ENCODE results near the gene MRPL4.

DNA sequence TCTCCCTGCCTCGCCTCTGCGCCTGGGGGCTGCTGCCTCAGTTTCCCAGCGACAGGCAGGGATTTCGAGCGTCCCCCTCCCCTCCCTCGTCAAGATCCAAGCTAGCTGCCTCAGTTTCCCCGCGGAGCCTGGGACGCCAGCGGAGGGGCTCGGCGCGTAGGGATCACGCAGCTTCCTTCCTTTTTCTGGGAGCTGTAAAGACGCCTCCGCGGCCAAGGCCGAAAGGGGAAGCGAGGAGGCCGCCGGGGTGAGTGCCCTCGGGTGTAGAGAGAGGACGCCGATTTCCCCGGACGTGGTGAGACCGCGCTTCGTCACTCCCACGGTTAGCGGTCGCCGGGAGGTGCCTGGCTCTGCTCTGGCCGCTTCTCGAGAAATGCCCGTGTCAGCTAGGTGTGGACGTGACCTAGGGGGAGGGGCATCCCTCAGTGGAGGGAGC is 18.2 kb downstream of the MRPL4 start:
- TF ChIP-seq, protein P1, sequence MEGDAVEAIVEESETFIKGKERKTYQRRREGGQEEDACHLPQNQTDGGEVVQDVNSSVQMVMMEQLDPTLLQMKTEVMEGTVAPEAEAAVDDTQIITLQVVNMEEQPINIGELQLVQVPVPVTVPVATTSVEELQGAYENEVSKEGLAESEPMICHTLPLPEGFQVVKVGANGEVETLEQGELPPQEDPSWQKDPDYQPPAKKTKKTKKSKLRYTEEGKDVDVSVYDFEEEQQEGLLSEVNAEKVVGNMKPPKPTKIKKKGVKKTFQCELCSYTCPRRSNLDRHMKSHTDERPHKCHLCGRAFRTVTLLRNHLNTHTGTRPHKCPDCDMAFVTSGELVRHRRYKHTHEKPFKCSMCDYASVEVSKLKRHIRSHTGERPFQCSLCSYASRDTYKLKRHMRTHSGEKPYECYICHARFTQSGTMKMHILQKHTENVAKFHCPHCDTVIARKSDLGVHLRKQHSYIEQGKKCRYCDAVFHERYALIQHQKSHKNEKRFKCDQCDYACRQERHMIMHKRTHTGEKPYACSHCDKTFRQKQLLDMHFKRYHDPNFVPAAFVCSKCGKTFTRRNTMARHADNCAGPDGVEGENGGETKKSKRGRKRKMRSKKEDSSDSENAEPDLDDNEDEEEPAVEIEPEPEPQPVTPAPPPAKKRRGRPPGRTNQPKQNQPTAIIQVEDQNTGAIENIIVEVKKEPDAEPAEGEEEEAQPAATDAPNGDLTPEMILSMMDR (IDR thresholded peaks at IDR 0.05 in 2 of 3, conservative IDR thresholded peaks at IDR 0.05 in 1 of 3; ENCODE audit: control insufficient read depth in 2 of 3, extremely low read depth in 1 of 3, insufficient read depth in 1 of 3, low read depth in 3 of 3, low read length in 3 of 3), result no peak
- no peak; the same call in 1 of the 2 replicates for TF ChIP-seq POLR2A (IDR thresholded peaks at IDR 0.05; ENCODE audit: low read depth, low read length)
- no peak for TF ChIP-seq FOXK2 (IDR thresholded peaks at IDR 0.05)
- TF ChIP-seq TAF1 (IDR thresholded peaks at IDR 0.05; ENCODE audit: borderline replicate concordance, low read depth, low read length), result peak; percentile 38; the same call in 1 of the 2 replicates
- TF ChIP-seq POLR2AphosphoS5 (IDR thresholded peaks at IDR 0.05; ENCODE audit: low read length), result no peak
- TF ChIP-seq, protein P2, sequence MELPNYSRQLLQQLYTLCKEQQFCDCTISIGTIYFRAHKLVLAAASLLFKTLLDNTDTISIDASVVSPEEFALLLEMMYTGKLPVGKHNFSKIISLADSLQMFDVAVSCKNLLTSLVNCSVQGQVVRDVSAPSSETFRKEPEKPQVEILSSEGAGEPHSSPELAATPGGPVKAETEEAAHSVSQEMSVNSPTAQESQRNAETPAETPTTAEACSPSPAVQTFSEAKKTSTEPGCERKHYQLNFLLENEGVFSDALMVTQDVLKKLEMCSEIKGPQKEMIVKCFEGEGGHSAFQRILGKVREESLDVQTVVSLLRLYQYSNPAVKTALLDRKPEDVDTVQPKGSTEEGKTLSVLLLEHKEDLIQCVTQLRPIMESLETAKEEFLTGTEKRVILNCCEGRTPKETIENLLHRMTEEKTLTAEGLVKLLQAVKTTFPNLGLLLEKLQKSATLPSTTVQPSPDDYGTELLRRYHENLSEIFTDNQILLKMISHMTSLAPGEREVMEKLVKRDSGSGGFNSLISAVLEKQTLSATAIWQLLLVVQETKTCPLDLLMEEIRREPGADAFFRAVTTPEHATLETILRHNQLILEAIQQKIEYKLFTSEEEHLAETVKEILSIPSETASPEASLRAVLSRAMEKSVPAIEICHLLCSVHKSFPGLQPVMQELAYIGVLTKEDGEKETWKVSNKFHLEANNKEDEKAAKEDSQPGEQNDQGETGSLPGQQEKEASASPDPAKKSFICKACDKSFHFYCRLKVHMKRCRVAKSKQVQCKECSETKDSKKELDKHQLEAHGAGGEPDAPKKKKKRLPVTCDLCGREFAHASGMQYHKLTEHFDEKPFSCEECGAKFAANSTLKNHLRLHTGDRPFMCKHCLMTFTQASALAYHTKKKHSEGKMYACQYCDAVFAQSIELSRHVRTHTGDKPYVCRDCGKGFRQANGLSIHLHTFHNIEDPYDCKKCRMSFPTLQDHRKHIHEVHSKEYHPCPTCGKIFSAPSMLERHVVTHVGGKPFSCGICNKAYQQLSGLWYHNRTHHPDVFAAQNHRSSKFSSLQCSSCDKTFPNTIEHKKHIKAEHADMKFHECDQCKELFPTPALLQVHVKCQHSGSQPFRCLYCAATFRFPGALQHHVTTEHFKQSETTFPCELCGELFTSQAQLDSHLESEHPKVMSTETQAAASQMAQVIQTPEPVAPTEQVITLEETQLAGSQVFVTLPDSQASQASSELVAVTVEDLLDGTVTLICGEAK (IDR thresholded peaks at IDR 0.05; ENCODE audit: borderline replicate concordance), result no peak
- no peak for TF ChIP-seq GABPA (IDR thresholded peaks at IDR 0.05; ENCODE audit: low read depth)
- TF ChIP-seq ZNF274 (IDR thresholded peaks at IDR 0.05; ENCODE audit: insufficient read depth, insufficient read length), result no peak
- TF ChIP-seq NFIC (IDR thresholded peaks at IDR 0.05; ENCODE audit: low read depth, low read length), result no peak; the same call in 1 of the 2 replicates
- TF ChIP-seq, protein P3, sequence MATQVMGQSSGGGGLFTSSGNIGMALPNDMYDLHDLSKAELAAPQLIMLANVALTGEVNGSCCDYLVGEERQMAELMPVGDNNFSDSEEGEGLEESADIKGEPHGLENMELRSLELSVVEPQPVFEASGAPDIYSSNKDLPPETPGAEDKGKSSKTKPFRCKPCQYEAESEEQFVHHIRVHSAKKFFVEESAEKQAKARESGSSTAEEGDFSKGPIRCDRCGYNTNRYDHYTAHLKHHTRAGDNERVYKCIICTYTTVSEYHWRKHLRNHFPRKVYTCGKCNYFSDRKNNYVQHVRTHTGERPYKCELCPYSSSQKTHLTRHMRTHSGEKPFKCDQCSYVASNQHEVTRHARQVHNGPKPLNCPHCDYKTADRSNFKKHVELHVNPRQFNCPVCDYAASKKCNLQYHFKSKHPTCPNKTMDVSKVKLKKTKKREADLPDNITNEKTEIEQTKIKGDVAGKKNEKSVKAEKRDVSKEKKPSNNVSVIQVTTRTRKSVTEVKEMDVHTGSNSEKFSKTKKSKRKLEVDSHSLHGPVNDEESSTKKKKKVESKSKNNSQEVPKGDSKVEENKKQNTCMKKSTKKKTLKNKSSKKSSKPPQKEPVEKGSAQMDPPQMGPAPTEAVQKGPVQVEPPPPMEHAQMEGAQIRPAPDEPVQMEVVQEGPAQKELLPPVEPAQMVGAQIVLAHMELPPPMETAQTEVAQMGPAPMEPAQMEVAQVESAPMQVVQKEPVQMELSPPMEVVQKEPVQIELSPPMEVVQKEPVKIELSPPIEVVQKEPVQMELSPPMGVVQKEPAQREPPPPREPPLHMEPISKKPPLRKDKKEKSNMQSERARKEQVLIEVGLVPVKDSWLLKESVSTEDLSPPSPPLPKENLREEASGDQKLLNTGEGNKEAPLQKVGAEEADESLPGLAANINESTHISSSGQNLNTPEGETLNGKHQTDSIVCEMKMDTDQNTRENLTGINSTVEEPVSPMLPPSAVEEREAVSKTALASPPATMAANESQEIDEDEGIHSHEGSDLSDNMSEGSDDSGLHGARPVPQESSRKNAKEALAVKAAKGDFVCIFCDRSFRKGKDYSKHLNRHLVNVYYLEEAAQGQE (IDR thresholded peaks at IDR 0.05; ENCODE audit: low read depth, low read length), result no peak
- TF ChIP-seq, protein P4, sequence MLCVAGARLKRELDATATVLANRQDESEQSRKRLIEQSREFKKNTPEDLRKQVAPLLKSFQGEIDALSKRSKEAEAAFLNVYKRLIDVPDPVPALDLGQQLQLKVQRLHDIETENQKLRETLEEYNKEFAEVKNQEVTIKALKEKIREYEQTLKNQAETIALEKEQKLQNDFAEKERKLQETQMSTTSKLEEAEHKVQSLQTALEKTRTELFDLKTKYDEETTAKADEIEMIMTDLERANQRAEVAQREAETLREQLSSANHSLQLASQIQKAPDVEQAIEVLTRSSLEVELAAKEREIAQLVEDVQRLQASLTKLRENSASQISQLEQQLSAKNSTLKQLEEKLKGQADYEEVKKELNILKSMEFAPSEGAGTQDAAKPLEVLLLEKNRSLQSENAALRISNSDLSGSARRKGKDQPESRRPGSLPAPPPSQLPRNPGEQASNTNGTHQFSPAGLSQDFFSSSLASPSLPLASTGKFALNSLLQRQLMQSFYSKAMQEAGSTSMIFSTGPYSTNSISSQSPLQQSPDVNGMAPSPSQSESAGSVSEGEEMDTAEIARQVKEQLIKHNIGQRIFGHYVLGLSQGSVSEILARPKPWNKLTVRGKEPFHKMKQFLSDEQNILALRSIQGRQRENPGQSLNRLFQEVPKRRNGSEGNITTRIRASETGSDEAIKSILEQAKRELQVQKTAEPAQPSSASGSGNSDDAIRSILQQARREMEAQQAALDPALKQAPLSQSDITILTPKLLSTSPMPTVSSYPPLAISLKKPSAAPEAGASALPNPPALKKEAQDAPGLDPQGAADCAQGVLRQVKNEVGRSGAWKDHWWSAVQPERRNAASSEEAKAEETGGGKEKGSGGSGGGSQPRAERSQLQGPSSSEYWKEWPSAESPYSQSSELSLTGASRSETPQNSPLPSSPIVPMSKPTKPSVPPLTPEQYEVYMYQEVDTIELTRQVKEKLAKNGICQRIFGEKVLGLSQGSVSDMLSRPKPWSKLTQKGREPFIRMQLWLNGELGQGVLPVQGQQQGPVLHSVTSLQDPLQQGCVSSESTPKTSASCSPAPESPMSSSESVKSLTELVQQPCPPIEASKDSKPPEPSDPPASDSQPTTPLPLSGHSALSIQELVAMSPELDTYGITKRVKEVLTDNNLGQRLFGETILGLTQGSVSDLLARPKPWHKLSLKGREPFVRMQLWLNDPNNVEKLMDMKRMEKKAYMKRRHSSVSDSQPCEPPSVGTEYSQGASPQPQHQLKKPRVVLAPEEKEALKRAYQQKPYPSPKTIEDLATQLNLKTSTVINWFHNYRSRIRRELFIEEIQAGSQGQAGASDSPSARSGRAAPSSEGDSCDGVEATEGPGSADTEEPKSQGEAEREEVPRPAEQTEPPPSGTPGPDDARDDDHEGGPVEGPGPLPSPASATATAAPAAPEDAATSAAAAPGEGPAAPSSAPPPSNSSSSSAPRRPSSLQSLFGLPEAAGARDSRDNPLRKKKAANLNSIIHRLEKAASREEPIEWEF (IDR thresholded peaks at IDR 0.05; ENCODE audit: insufficient replicate concordance, low read depth, low read length), result no peak

All from GM12878 (cell line).